SK-N-MC (cell line): Measurements from ENCODE around the gene NTPCR.

Source experiments
- EZH2 ChIP-seq: fragments of 200-600 bp; sonication (generic); IDR thresholded peaks from one replicate; pipeline ENCODE4 v1.6.1; 2017; ENCODE audit warnings: antibody characterized with exemption
- FOXP2 ChIP-seq: optimal IDR thresholded peaks from 2 replicates; pipeline ENCODE3; 2011; ENCODE audit warnings: mild to moderate bottlenecking, moderate library complexity; ENCODE audit not compliant: insufficient read depth; ENCODE audit errors: extremely low read length, control extremely low read depth
- POLR2AphosphoS5 ChIP-seq: IDR thresholded peaks from 2 replicates; pipeline ENCODE4 v1.6.1; 2012; ENCODE audit warnings: mild to moderate bottlenecking, low read depth, low read length, borderline replicate concordance

DNA sequence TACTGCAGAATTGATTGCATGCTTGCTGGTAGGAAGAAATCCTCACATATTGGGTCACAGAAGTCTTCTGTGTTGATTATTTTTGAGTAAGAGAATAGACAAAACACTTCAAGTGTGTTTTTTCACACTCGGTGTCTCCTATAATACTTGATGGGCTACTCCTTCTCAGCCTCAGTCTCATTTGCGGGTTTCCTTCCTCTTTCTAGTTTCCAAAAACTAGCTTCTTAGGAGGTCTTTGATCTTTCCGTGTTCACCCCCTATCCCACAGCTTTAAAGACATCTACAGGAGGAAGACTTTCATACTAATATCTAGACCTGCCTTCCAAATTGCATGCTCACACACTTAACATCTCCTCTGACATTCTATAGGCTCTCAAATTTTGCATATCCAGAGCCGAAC lies 40.7 kb upstream of the NTPCR start:
- TF ChIP-seq POLR2AphosphoS5 (no peak), EZH2 (no peak), FOXP2 (no peak)
